Measurements from ENCODE around the gene XXYLT1. TPM values are rescaled to one million over a fixed set of nuclear protein-coding genes. Genes with fewer than 3 reads are reported as not detected.

Gene XXYLT1
- total RNA-seq, 2 experiments from 2014 or later = 3.1 to 3.7 TPM

DNA sequence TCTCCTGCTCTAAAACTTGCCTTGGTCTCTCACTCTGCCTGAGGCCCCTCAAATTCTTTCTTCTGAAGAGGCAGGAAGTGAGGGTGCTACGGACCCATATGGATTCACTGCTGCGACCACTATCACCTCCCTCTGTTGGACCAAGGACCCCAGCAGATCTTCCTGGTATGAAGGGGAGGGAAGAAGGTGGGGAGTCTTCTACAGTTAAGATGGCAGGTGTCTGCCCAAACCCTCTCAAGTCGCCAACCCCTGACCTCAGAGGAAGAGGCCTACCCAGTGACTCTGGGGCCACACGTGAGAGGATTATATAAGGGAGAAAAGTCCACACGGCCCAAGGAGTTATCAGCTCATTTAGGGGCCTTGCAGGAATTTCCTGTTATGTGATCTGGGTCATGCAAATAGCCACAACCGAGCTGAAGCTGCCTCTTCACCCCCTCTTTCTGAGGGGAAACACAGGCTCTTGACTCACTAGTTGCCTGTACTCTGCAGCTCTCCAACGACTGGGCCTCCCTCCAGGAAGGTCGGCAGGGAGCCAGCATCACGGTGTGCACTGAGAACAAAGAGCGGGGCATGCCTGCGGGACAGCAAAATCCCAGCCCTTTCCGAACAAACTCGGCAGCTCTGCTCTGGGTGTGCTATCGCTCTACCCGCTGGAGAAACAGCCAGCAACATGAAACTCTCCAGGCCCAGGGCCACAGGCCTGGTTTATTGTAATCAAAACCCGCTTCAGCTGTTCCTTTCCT is 116.0 kb downstream of the XXYLT1 start:
- Mint-ChIP-seq H3K4me3 (no peak overlapping the region), H3K36me3 (ENCODE audit: low read depth) (no peaks in the 10 kb centered on the region), H3K9me3 (no peaks in the 10 kb centered on the region), H3K4me1 (ENCODE audit: low read depth) (peaks cover 34% of the 10 kb centered on the region), H3K27ac (no peak overlapping the region), H3K27me3 (peaks cover 4% of the 10 kb centered on the region)
- ATAC-seq (ENCODE audit: poor library complexity) (no peak), DNase-seq (peak in 2 of 14 experiments; percentile 17 to 33)
- Histone ChIP-seq H3K36me3 (ENCODE audit: insufficient read depth, low read length) (no peaks in the 10 kb centered on the region), H3K4me3 (ENCODE audit: low read length) (no peak overlapping the region), H3K9me3 (ENCODE audit: control insufficient read depth in 1 of 2, insufficient read depth in 1 of 2, low read length in 2 of 2) (no peaks in the 10 kb centered on the region), H3K27me3 (ENCODE audit: control insufficient read depth in 1 of 2, insufficient read depth in 2 of 2, low read length in 2 of 2) (no peaks in the 10 kb centered on the region), H3K27ac (ENCODE audit: low read depth in 1 of 2, low read length in 2 of 2) (no peak overlapping the region), H3K4me1 (ENCODE audit: insufficient read depth, low read length) (peaks cover 24% of the 10 kb centered on the region)
- ChIA-PET CTCF (no interaction called here), POLR2A (no interaction called here)
- TF ChIP-seq, protein P1, sequence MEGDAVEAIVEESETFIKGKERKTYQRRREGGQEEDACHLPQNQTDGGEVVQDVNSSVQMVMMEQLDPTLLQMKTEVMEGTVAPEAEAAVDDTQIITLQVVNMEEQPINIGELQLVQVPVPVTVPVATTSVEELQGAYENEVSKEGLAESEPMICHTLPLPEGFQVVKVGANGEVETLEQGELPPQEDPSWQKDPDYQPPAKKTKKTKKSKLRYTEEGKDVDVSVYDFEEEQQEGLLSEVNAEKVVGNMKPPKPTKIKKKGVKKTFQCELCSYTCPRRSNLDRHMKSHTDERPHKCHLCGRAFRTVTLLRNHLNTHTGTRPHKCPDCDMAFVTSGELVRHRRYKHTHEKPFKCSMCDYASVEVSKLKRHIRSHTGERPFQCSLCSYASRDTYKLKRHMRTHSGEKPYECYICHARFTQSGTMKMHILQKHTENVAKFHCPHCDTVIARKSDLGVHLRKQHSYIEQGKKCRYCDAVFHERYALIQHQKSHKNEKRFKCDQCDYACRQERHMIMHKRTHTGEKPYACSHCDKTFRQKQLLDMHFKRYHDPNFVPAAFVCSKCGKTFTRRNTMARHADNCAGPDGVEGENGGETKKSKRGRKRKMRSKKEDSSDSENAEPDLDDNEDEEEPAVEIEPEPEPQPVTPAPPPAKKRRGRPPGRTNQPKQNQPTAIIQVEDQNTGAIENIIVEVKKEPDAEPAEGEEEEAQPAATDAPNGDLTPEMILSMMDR (IDR thresholded peaks at IDR 0.05) = no peak
- intact Hi-C loops (cut with DNase I, micrococcal nuclease) = no loop called here

DNA sequence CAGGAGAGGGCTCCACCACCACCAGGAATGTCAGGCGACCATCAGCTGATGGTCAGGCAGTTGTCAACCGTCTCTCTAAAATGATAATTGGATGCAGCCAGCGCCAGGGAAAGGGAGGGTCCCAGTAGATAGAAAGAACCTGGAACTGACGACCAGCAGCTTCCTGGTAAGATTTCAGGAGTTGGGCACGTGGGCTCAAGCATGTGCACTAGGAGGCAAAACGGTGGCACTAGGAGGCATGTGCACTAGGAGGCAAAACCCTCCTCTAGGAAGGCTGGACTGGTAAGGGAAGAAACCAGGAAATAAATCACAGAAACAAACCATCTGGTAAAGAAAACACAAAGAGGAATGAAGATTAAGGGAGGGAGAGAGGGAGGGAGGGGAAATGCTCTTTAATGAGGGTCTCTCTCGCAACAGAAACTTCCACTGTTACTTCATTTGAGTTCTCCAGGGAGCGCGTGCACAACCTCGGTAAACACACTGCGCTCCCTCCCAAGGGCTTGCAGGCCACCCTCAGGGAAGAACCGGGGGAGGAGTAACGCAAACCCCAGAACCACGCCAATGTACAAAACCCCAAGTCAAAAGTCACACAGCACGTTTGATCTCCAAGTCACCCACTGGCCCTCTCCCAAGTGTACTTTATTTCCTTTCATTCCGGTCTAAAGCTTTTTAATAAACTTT is 116.7 kb downstream of the XXYLT1 start:
- Histone ChIP-seq H3K27ac (ENCODE audit: low read depth in 1 of 2, low read length in 2 of 2) (no peak overlapping the region), H3K9me3 (ENCODE audit: control insufficient read depth in 1 of 2, insufficient read depth in 1 of 2, low read length in 2 of 2) (no peaks in the 10 kb centered on the region), H3K27me3 (ENCODE audit: control insufficient read depth in 1 of 2, insufficient read depth in 2 of 2, low read length in 2 of 2) (no peaks in the 10 kb centered on the region), H3K4me1 (ENCODE audit: insufficient read depth, low read length) (peaks cover 30% of the 10 kb centered on the region), H3K4me3 (ENCODE audit: low read length) (no peak overlapping the region), H3K36me3 (ENCODE audit: insufficient read depth, low read length) (no peaks in the 10 kb centered on the region)
- no peaks in the 10 kb centered on the region for H3K36me3 Mint-ChIP-seq (ENCODE audit: low read depth)
- POLR2A ChIA-PET = no interaction called here
- TF ChIP-seq, protein P1 (IDR thresholded peaks at IDR 0.05) = no peak
- no peak for ATAC-seq (ENCODE audit: poor library complexity)
- no peak overlapping the region for H3K27ac Mint-ChIP-seq
- no peak for DNase-seq
- H3K4me3 Mint-ChIP-seq = no peak overlapping the region
- peaks cover 4% of the 10 kb centered on the region for H3K27me3 Mint-ChIP-seq
- H3K9me3 Mint-ChIP-seq = no peaks in the 10 kb centered on the region
- H3K4me1 Mint-ChIP-seq (ENCODE audit: low read depth) = peaks cover 41% of the 10 kb centered on the region
- intact Hi-C loops (cut with DNase I, micrococcal nuclease) = no loop called here
- CTCF ChIA-PET = no interaction called here

DNA sequence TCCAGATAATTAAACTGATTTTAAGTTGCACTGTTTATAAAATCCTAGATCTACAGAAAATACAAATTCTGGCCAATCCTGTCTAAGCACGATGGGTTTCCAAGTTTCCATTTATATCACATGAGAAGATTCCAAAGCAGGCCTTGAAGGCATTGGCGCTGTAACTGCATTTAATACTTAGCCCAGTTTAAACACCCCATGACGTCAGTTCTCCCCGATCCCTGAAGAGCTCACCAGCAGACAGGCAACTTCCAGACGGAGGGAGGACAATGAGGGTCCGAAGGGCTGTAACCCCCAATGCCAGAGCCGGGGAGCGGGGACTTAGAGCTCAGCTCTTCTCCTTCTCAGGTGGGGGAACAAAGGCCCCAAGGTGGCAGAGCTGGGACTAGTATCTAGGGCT is 117.3 kb downstream of the XXYLT1 start:
- no peaks in the 10 kb centered on the region for H3K36me3 ChIP-seq (ENCODE audit: insufficient read depth, low read length)
- no peak overlapping the region for H3K4me3 Mint-ChIP-seq
- no peak overlapping the region for H3K27ac Mint-ChIP-seq
- no peak overlapping the region for H3K27ac ChIP-seq (ENCODE audit: low read depth in 1 of 2, low read length in 2 of 2)
- no peak overlapping the region for H3K4me3 ChIP-seq (ENCODE audit: low read length)
- ATAC-seq (ENCODE audit: poor library complexity) = no peak
- H3K27me3 Mint-ChIP-seq = peaks cover 4% of the 10 kb centered on the region
- H3K36me3 Mint-ChIP-seq (ENCODE audit: low read depth) = no peaks in the 10 kb centered on the region
- H3K4me1 Mint-ChIP-seq (ENCODE audit: low read depth) = peaks cover 43% of the 10 kb centered on the region
- peaks cover 31% of the 10 kb centered on the region for H3K4me1 ChIP-seq (ENCODE audit: insufficient read depth, low read length)
- TF ChIP-seq, protein P1 (IDR thresholded peaks at IDR 0.05) = no peak
- intact Hi-C loops (cut with DNase I, micrococcal nuclease) = no loop called here
- no peaks in the 10 kb centered on the region for H3K9me3 Mint-ChIP-seq
- ChIA-PET POLR2A (no interaction called here), CTCF (no interaction called here)
- H3K27me3 ChIP-seq (ENCODE audit: control insufficient read depth in 1 of 2, insufficient read depth in 2 of 2, low read length in 2 of 2) = no peaks in the 10 kb centered on the region
- no peaks in the 10 kb centered on the region for H3K9me3 ChIP-seq (ENCODE audit: control insufficient read depth in 1 of 2, insufficient read depth in 1 of 2, low read length in 2 of 2)
- DNase-seq = no peak
